Glomerular visceral epithelial cell (primary cell): ENCODE results near the gene DOK5.

Source experiments
- DNase-seq: peaks from one replicate; pipeline ENCODE4 v3.0.0-alpha.2; 2016; ENCODE audit errors: extremely low spot score

The DOK5 gene

GRCh38 chr20:54559890-54560289 lies 84.5 kb downstream of the DOK5 start:
- DNase-seq = no peak

- DNase-seq = no peak
Measured at GRCh38 chr20:54560357-54560756, 85.0 kb downstream of the DOK5 start.

GRCh38 chr20:54565255-54565654 lies 89.9 kb downstream of the DOK5 start:
- DNase-seq = no peak

- no peak for DNase-seq
Measured at GRCh38 chr20:54566031-54566688, 90.8 kb downstream of the DOK5 start.

GRCh38 chr20:54570561-54570960 lies 95.2 kb downstream of the DOK5 start:
- DNase-seq = no peak

GRCh38 chr20:54572665-54573435 lies 97.5 kb downstream of the DOK5 start:
- no peak for DNase-seq

GRCh38 chr20:54573838-54574237 lies 98.4 kb downstream of the DOK5 start:
- no peak for DNase-seq

- DNase-seq = no peak
Measured at GRCh38 chr20:54576518-54576917, 101.1 kb downstream of the DOK5 start.

GRCh38 chr20:54577637-54578036 lies 102.2 kb downstream of the DOK5 start:
- DNase-seq = no peak

- no peak for DNase-seq
Measured at GRCh38 chr20:54585217-54585616, 109.8 kb downstream of the DOK5 start.

GRCh38 chr20:54587408-54587807 lies 112.0 kb downstream of the DOK5 start:
- no peak for DNase-seq

- DNase-seq = no peak
Measured at GRCh38 chr20:54589402-54590030, 114.1 kb downstream of the DOK5 start.

- no peak for DNase-seq
Measured at GRCh38 chr20:54590856-54591255, 115.5 kb downstream of the DOK5 start.

- no peak for DNase-seq
Measured at GRCh38 chr20:54596651-54597050, 121.3 kb downstream of the DOK5 start.

GRCh38 chr20:54598352-54598751 lies 123.0 kb downstream of the DOK5 start:
- no peak for DNase-seq

GRCh38 chr20:54600634-54601033 lies 125.2 kb downstream of the DOK5 start:
- no peak for DNase-seq

- no peak for DNase-seq
Measured at GRCh38 chr20:54601831-54602515, 126.6 kb downstream of the DOK5 start.

GRCh38 chr20:54605319-54605718 lies 129.9 kb downstream of the DOK5 start:
- DNase-seq = no peak

- DNase-seq = no peak
Measured at GRCh38 chr20:54606380-54606779, 131.0 kb downstream of the DOK5 start.

GRCh38 chr20:54608039-54608745 lies 132.8 kb downstream of the DOK5 start:
- no peak for DNase-seq

- no peak for DNase-seq
Measured at GRCh38 chr20:54608943-54609342, 133.6 kb downstream of the DOK5 start.
